Measurements from ENCODE around the gene IRAK3.
"Not testable (repeated sequence)": the region's sequence is repeated elsewhere in the genome, so short reads cannot be mapped to it uniquely, and the experiment has no call there.

The IRAK3 gene

GRCh38 chr12:66217342-66217917 lies 28.4 kb downstream of the IRAK3 start:
- DNase-seq, result no peak

DNA sequence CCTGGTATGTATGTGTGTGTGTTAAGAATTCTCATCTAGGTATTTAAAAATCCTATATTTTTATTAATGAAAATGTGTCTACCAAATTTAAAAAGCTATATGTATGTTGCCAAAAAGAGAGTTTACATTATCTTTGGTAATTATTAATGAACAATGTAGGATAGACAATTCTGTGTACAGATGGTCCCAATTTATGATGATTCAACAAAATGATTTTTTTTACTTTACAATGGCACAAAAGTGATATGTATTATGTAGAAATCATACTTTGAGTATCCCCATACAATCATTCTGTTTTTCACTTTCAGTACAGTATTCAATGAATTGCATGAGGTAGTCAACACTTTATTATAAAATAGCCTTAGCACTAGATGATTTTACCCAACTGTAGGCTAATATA lies 39.4 kb downstream of the IRAK3 start:
- no peak for DNase-seq

DNA sequence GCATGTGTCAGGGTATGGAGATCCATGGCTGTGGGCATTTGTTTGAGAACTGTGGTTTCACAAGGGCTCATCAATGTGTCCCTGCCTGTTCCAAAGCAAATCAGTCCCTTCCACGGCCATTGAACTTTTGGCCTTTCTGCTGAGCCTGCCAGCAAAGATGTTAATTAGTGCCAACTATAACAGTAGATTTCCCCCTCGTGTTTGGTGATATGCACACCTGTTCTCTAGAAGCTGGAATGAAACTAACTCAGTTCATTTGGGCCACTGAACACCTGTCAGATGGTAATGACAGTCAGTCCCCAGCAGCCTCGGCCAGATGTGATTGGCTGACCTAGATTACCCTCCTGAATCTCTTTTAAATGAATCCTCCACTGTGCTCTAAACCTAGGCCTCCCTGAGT lies 43.2 kb downstream of the IRAK3 start:
- DNase-seq, result no peak

- DNase-seq, result peak; percentile 56
Measured at GRCh38 chr12:66234037-66234693, 45.2 kb downstream of the IRAK3 start.

DNA sequence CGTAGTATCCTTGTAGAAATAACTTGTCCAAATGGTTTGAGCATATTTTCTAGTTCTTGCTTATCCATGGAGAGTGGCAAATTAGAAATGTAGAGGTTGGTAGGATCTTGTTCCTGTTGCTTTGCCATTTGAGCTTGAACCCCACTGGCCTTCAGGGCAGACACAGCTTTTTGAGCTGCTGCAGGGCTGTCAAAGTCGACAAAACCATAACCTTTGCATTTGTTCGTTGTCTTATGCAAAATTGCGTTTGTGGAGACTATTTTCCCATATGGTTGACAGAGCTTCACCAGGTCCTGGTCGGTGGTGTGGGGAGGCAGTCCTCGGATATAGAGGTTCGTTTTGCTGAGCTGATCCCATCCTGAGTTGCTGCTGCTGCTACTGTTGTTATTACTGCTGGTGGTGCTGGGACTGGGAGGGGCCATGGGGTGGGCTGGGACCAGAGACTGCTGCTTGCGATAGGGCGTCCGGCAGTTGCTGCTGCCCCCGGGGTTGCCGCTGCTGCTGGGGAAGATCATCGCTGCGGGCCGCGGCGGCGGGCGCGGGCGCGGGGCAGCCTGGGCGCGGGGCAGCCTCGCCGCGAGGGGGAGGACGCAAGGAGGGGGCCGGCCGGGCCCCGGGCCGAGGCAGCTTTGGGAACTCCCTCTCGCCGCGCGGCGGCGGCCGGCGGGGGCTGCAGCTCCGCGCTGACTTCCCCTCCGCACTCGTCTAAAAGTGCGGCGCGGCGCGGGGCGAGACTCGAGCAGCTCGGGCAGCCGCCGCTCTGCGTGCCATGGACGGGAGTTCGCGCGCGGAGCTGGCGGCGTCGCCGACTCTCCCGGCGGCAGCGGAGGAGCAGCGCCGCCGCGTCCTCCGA lies 46.0 kb downstream of the IRAK3 start:
- peak; percentile 33 for DNase-seq

DNA sequence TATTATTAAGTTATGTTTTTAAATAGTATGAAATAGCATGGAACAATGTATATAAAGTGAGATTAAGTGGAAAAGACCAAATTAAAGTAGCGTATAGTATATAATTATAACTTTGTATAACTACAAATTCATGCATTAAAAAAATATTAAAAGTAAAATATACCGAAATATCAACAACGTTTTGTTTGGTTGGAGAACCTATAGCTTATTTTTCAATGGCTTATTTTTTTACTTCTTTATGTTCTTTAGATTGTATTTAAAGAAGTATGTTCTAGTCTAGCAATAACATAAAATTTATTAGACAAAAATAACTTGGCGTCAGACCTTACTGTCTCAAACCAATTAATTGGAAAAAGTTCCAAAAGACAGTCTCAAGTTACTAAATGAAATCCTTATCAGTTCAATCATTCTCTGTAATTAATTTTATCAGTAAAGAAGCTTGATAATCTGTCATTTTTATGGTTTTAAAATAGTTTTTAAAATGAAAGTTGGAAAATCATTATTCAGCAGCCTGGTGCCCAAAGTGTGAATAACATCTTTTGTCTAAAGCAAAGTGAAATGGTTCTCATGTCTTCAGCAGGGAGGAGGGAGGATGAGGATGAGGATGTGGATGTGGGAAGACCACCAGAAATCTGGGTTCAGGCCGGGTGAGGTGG lies 46.7 kb downstream of the IRAK3 start:
- no peak for DNase-seq

- DNase-seq, result not testable (repeated sequence)
Measured at GRCh38 chr12:66236282-66236675, 47.3 kb downstream of the IRAK3 start.

DNA sequence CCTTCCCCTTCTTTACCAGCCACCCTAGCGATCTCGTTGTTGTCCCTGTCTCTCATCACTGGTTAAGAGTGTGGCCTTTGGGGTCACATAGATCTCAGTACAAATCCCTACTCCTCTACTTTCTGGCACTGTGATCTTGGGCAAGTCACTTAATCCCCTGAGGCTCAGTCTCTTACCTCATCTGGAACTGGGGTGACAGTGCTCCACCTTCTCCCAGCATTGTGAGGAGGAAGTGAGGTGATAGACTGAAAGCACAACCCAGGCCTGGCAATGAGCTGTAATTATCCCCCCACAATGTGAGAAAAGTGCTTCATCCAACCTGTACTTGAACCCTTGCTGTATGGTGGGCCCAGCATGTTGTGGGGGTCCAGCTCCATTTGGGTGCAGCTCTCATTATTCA lies 48.0 kb downstream of the IRAK3 start:
- DNase-seq, result no peak

- DNase-seq, result no peak
Measured at GRCh38 chr12:66237505-66238175, 48.6 kb downstream of the IRAK3 start.

DNA sequence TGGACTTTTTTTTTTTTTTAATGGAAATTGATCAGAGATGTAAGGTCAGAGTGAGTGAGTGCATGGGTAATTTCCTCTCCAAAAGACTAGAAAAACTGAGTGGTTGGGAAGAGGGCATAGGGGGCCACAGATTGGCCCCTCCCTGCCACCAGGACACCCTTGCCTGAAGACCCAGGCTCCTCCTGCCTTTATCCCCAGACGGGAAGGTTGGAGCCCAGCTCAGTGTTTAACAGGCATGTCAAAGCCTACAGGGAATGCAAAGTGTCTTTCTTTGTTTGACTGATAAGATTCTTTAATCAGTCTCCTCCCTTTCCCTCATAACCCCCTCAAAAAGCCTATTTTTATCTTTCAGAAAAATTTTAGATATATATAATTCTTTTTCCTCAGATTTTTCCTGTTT lies 50.3 kb downstream of the IRAK3 start:
- no peak for DNase-seq

DNA sequence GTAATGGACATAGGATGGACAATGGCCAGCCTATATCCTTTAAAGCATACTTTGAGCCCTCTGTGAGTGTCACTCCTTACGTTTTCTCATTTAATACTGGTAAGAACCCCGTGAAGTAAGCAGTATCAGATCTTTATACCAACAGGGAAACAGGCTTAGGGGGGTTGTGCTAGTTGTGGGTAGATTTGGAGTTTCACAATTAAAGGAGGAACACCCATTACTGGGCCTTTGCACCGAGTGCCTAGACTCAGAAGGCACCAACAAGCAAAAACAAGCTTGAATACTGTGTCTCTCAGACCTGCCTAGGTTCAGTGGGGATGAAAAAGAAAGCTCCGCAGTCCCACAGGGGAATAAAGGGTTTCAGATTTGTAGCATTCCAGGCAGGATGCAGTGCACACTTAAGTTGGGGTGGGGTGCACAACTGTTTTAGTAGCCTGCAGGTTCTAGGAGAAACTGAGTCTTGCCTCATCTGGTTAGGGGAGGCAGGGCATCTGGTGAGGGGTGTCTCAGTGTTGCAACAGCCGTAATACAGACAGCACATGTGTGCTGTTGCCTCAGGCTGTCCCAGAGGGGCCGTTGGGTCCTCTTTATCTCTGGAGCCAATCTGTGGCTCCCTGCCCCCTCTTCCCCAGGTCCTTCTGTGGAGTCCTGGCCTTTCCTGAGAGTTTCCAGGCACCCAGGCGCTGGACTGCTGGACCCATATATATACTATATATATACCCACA lies 51.2 kb downstream of the IRAK3 start:
- no peak for DNase-seq

DNA sequence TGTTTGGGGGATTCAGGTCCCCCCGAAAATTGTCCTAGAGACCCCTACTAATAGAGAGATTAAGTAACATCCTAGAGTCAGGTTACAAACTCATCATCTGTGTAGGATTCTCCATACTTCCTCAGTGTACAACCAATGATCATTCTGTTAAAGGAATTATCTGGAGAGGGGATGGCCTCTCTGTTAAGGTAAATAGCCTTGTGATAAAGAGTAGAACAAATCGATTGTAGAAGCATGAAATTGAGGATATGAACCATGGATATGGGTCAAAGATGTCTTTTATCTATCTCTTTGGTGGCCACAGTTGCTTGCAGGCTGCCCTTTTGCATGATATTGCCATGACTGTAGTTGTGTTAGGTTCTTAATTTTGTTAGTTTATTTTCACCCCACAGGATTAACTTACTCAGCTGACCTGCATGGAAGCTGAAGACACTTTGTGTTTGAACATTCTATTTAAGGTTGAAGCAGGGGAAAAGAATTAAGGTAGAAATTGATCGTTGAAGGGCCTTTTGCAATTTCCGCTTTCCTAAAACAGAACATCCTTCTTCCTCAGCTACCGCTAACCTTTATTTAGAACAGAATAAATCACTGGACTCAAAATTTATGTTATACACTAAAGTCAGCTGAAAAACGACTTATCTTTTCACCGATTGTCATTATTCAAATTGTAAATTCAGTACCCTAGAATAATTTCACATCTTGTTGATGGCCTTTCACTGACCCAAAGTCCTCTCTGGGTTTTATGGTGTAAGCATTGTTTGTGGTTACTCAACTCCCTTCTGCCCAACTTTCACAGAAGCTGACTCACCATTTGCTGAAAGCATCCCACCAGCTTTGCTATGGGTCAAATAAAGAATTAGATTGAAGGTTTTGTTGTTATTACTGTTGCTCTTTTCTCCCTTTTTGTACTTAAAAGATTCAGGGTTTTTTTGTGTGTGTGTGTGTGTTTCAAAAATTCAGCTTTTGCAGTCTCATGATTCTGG lies 52.3 kb downstream of the IRAK3 start:
- DNase-seq, result no peak

DNA sequence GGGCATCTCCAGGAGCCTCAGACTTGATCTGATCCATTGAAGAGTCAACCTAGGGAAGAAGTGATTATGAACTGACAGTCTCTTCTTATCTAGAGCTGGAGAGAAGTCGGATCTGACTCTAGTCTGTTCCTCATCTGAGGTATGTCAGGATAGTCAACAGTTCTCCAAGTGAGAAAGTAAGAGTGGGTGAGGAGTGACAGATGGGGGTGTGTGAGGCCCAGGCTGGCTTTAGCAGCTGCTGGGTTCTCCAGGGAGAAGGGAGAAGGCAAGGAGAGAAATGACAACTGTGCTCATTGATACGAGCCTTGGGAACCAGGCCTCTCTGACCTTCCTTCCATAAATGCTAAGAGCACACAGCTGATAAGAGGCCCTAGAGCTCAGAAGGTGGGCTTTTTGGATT lies 53.3 kb downstream of the IRAK3 start:
- no peak for DNase-seq

DNA sequence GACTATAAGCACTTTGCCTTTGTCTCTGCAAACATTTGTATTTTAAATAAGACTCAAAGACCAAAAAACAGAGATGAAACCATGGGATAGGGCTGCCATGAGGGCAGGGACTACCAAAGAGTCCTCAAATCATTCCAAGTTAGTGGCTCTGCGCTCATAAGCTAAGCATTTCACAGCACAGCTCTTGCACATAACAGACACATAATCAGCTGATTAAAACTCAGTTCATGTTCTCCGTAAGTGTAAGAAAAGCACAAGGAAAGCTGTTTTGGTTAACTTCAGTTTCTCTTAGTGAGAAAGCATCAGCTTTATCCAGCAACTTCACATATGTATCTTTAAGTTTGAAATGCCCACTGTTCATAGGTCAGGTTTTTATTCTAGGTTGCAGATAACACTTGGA lies 54.9 kb downstream of the IRAK3 start:
- DNase-seq, result no peak

- no peak for DNase-seq
Measured at GRCh38 chr12:66244446-66244845, 55.4 kb downstream of the IRAK3 start.

DNA sequence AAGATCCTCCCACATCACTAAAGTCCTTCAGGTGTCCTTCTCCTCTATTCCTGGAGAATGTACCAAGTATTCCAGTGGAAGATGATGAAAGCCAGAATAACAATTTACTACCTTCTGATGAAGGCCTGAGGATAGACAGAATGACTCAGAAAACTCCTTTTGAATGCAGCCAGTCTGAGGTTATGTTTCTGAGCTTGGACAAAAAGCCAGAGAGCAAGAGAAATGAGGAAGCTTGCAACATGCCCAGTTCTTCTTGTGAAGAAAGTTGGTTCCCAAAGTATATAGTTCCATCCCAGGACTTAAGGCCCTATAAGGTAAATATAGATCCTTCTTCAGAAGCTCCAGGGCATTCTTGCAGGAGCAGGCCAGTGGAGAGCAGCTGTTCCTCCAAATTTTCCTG lies 58.7 kb downstream of the IRAK3 start:
- no peak for DNase-seq

- no peak for DNase-seq
Measured at GRCh38 chr12:66251049-66251448, 62.0 kb downstream of the IRAK3 start.

GRCh38 chr12:66252771-66253170 lies 63.8 kb downstream of the IRAK3 start:
- no peak for DNase-seq

- no peak for DNase-seq
Measured at GRCh38 chr12:66255737-66256136, 66.7 kb downstream of the IRAK3 start.

- DNase-seq, result no peak
Measured at GRCh38 chr12:66258011-66258410, 69.0 kb downstream of the IRAK3 start.

DNA sequence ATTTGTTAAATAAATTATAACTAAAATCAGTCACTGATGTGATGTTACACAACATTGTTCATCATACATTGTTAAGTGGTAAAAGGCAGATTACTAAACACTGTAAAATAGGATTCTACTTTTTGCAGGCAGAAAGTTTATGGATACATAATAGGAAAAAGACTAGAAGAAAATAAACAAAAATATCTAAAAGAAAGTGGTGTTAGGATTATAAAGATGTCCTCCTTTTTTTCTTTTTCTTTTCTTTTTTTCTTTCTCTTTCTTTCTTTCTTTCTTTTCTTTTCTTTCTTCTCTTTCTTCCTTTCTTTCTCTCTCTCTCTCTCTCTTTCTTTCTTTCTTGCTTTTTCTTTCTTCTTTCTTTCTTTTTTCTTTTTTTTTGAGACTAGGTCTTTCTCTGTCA lies 73.7 kb downstream of the IRAK3 start:
- no peak for DNase-seq
